ENCODE measurements around the gene TSFM.

TSFM gene

GRCh38 chr12:57782608-57783465 is at the start of gene TSFM:
Gene TSFM (plus strand): TSS chr12:57782787. CDS start chr12:57782802, 15 bp downstream.
- peak; percentile 95 for DNase-seq

- DNase-seq: no peak
Observed at GRCh38 chr12:57733928-57734327, 48.7 kb upstream of the TSFM start.

- no peak for DNase-seq
Observed at GRCh38 chr12:57734591-57734990, 48.0 kb upstream of the TSFM start.

GRCh38 chr12:57735198-57735855 is 47.3 kb upstream of the TSFM start:
- DNase-seq: peak; percentile 84

- peak; percentile 77 for DNase-seq
Observed at GRCh38 chr12:57735952-57736740, 46.4 kb upstream of the TSFM start.

- DNase-seq: no peak
Observed at GRCh38 chr12:57736741-57737466, 45.7 kb upstream of the TSFM start.

GRCh38 chr12:57737467-57738460 is 44.8 kb upstream of the TSFM start:
- DNase-seq: peak; percentile 57

GRCh38 chr12:57738661-57739237 is 43.8 kb upstream of the TSFM start, which contains the start of gene AGAP2:
Gene AGAP2 (minus strand): TSS chr12:57738742. CDS start chr12:57738246, 496 bp downstream.
- peak; percentile 72 for DNase-seq

GRCh38 chr12:57739387-57739786 is 43.2 kb upstream of the TSFM start:
- no peak for DNase-seq

GRCh38 chr12:57739914-57740538 is 42.6 kb upstream of the TSFM start:
- DNase-seq: no peak

- no peak for DNase-seq
Observed at GRCh38 chr12:57740656-57741412, 41.8 kb upstream of the TSFM start.

- DNase-seq: no peak
Observed at GRCh38 chr12:57741413-57741789, 41.2 kb upstream of the TSFM start.

- DNase-seq: no peak
Observed at GRCh38 chr12:57741844-57742738, 40.5 kb upstream of the TSFM start.

- no peak for DNase-seq
Observed at GRCh38 chr12:57743769-57744168, 38.8 kb upstream of the TSFM start.

GRCh38 chr12:57744194-57744776 is 38.3 kb upstream of the TSFM start:
- no peak for DNase-seq

GRCh38 chr12:57744777-57745484 is 37.7 kb upstream of the TSFM start, which contains the start of gene TSPAN31:
Gene TSPAN31 (plus strand): TSS chr12:57745039. CDS start chr12:57745155, 116 bp downstream.
- peak; percentile 98 for DNase-seq

- no peak for DNase-seq
Observed at GRCh38 chr12:57745485-57745881, 37.1 kb upstream of the TSFM start.

Measured in right hindlimb (tissue), 1 donor.